Type B pancreatic cell (in vitro differentiated cells): ENCODE results near the gene UTP11. TPM values are rescaled to one million over a fixed set of nuclear protein-coding genes. Genes with fewer than 3 reads are reported as not detected.

Experiments used
- DNase-seq: peaks from one replicate; pipeline ENCODE4 v3.0.0; 2021; ENCODE audit warnings: mixed read lengths; ENCODE audit not compliant: unreplicated experiment; ENCODE audit errors: extremely low spot score
- H3K27ac Mint-ChIP-seq: 2 replicates; pipeline ENCODE4 v1.8.0; 2021; ENCODE audit warnings: mild to moderate bottlenecking, mixed read lengths
- H3K27me3 Mint-ChIP-seq: 2 replicates; pipeline ENCODE4 v1.8.0; 2021; ENCODE audit warnings: mixed read lengths
- H3K36me3 Mint-ChIP-seq: 2 replicates; pipeline ENCODE4 v1.8.0; 2021; ENCODE audit warnings: mixed read lengths
- H3K4me1 Mint-ChIP-seq: one replicate; pipeline ENCODE4 v1.8.0; 2021; ENCODE audit warnings: mixed read lengths; ENCODE audit not compliant: unreplicated experiment
- H3K4me3 Mint-ChIP-seq: 2 replicates; pipeline ENCODE4 v1.8.0; 2021; ENCODE audit warnings: mild to moderate bottlenecking, mixed read lengths
- H3K9me3 Mint-ChIP-seq: 2 replicates; pipeline ENCODE4 v1.8.0; 2021; ENCODE audit warnings: mixed read lengths
- CTCF ChIP-seq: fragments of 200-600 bp; sonication (generic); conservative IDR thresholded peaks from 2 replicates; pipeline ENCODE4 v1.5.0; 2021; ENCODE audit warnings: antibody characterized with exemption, mild to moderate bottlenecking
- total RNA-seq: library from RNA; stranded (reverse); gene quantifications from 2 replicates; pipeline ENCODE4 v1.2.1, GENCODE V29; 2021; ENCODE audit warnings: low replicate concordance

UTP11 gene
- total RNA-seq, 1 donor from 2014 or later, result 33.1 TPM

- Mint-ChIP-seq H3K27ac (no peak overlapping the region), H3K27me3 (peaks cover 61% of the 10 kb centered on the region), H3K9me3 (no peaks in the 10 kb centered on the region), H3K36me3 (no peaks in the 10 kb centered on the region), H3K4me3 (no peak overlapping the region), H3K4me1 (peaks cover 9% of the 10 kb centered on the region)
- DNase-seq, result no peak
- TF ChIP-seq CTCF, result no peak
These were observed 60.3 kb downstream of the UTP11 start for GRCh38 chr1:38072858-38073257.

GRCh38 chr1:38073534-38074301 lies 61.2 kb downstream of the UTP11 start:
- Mint-ChIP-seq H3K27ac (no peak overlapping the region), H3K27me3 (peaks cover 56% of the 10 kb centered on the region), H3K9me3 (no peaks in the 10 kb centered on the region), H3K36me3 (no peaks in the 10 kb centered on the region), H3K4me3 (no peak overlapping the region), H3K4me1 (peaks cover 9% of the 10 kb centered on the region)
- TF ChIP-seq CTCF, result no peak
- DNase-seq, result no peak

- H3K4me3 Mint-ChIP-seq, result no peak overlapping the region
- no peaks in the 10 kb centered on the region for H3K9me3 Mint-ChIP-seq
- DNase-seq, result no peak
- H3K36me3 Mint-ChIP-seq, result no peaks in the 10 kb centered on the region
- no peak for TF ChIP-seq CTCF
- H3K4me1 Mint-ChIP-seq, result peaks cover 9% of the 10 kb centered on the region
- peaks cover 56% of the 10 kb centered on the region for H3K27me3 Mint-ChIP-seq
- no peak overlapping the region for H3K27ac Mint-ChIP-seq
These were observed 61.8 kb downstream of the UTP11 start for GRCh38 chr1:38074302-38074677.

Other genes with a start within 250 kb of the UTP11 start
- 0.97 and 1.0 TPM in 2 replicates for gene EPHA10, start 247.6 kb upstream of the UTP11 start, total RNA-seq
- gene MANEAL, start 218.9 kb upstream of the UTP11 start, total RNA-seq, result 11.6 and 21.1 TPM in 2 replicates
- gene C1orf122, start 204.9 kb upstream of the UTP11 start, total RNA-seq, result 38.9 and 49.6 TPM in 2 replicates
- 12.7 and 19.2 TPM in 2 replicates for gene YRDC, start 204.5 kb upstream of the UTP11 start, total RNA-seq
- 20.5 and 20.7 TPM in 2 replicates for gene MTF1, start 153.1 kb upstream of the UTP11 start, total RNA-seq
- 16.1 and 19.3 TPM in 2 replicates for gene INPP5B, start 65.7 kb upstream of the UTP11 start, total RNA-seq
- gene SF3A3, start 22.7 kb upstream of the UTP11 start, total RNA-seq, result 56.1 and 86.5 TPM in 2 replicates
- 7.0 and 25.1 TPM in 2 replicates for gene FHL3, start 7.2 kb upstream of the UTP11 start, total RNA-seq
- gene POU3F1, start 34.1 kb downstream of the UTP11 start, total RNA-seq, result 0.69 and 2.8 TPM in 2 replicates